Suprapubic skin (tissue), 4 donors: ENCODE data around the gene GMDS. TPM values are rescaled to one million over a fixed set of nuclear protein-coding genes. Genes with fewer than 3 reads are reported as not detected.

Experiments
- DNase-seq, 2 donors: peaks; one replicate each; pipeline ENCODE4 v3.0.0-alpha.2; 2019; ENCODE audit warnings: low spot score in 2 of 2
- H3K27ac ChIP-seq: fragments of 200-600 bp; sonication (generic); one replicate; pipeline ENCODE4 v1.5.1; 2019
- H3K27me3 ChIP-seq: fragments of 200-600 bp; sonication (generic); one replicate; pipeline ENCODE4 v1.5.1; 2019
- H3K36me3 ChIP-seq: fragments of 200-600 bp; sonication (generic); one replicate; pipeline ENCODE4 v1.5.1; 2019
- H3K4me1 ChIP-seq: fragments of 200-600 bp; sonication (generic); one replicate; pipeline ENCODE4 v1.5.1; 2019
- H3K4me3 ChIP-seq: fragments of 200-600 bp; sonication (generic); one replicate; pipeline ENCODE4 v1.5.1; 2019; ENCODE audit warnings: mild to moderate bottlenecking
- H3K9me3 ChIP-seq: fragments of 200-600 bp; sonication (generic); one replicate; pipeline ENCODE4 v1.5.1; 2019
- CTCF ChIP-seq, 2 donors: fragments of 200-600 bp in 1 of 2; fragments of 450-650 bp in 1 of 2; sonication (generic) in 1 of 2; IDR thresholded peaks; one replicate each; pipeline ENCODE4 v1.5.1; 2016 to 2019; ENCODE audit warnings: antibody characterized with exemption in 2 of 2, mild to moderate bottlenecking in 1 of 2, moderate library complexity in 1 of 2
- EP300 ChIP-seq: sonication (generic); formaldehyde crosslinking; IDR thresholded peaks from one replicate; pipeline ENCODE4 v1.6.1; 2017; ENCODE audit warnings: antibody characterized with exemption
- POLR2A ChIP-seq, 2 donors: fragments of 450-650 bp; IDR thresholded peaks; one replicate each; pipeline ENCODE4 v1.6.1; 2017; ENCODE audit warnings: antibody characterized with exemption in 2 of 2, mild to moderate bottlenecking in 2 of 2, moderate library complexity in 2 of 2
- POLR2AphosphoS5 ChIP-seq, 3 donors: sonication (generic); formaldehyde crosslinking; IDR thresholded peaks; one replicate each; pipeline ENCODE4 v1.6.1; 2017; ENCODE audit warnings: antibody characterized with exemption in 3 of 3
- WGBS: methylation state at CpG from one replicate; pipeline ENCODE4 v1.1.5; 2018; 5-methylcytosine and 5-hydroxymethylcytosine counted together
- total RNA-seq, 4 donors: library from RNA; depleted of rRNA; stranded (reverse); fragments of >200 nt; gene quantifications; one replicate each; pipeline ENCODE4 v1.1.0, GENCODE V29; 2016

The GMDS gene
- total RNA-seq, 4 donors from 2014 or later = 11.7 to 19.3 (median 13.2) TPM

GRCh38 chr6:1591926-1592325 is 653.5 kb downstream of the GMDS start:
- H3K9me3 ChIP-seq = no peaks in the 10 kb centered on the region
- no peaks in the 10 kb centered on the region for H3K36me3 ChIP-seq
- DNase-seq = peak in 1 of 2 donors; percentile 43
- H3K4me3 ChIP-seq = no peak overlapping the region
- H3K27ac ChIP-seq = no peak overlapping the region
- H3K27me3 ChIP-seq = peaks cover 58% of the 10 kb centered on the region
- peaks cover 11% of the 10 kb centered on the region for H3K4me1 ChIP-seq
- WGBS = 76% methylated on average over 6 of the region's 6 CpGs
- TF ChIP-seq POLR2AphosphoS5 (IDR thresholded peaks at IDR 0.05) = no peak

GRCh38 chr6:1591243-1591642 is 654.2 kb downstream of the GMDS start:
- DNase-seq = no peak
- TF ChIP-seq CTCF (IDR thresholded peaks at IDR 0.05) (no peak), EP300 (no peak), POLR2AphosphoS5 (IDR thresholded peaks at IDR 0.05) (no peak), POLR2A (IDR thresholded peaks at IDR 0.05) (no peak)
- H3K4me1 ChIP-seq = peaks cover 8% of the 10 kb centered on the region
- H3K27me3 ChIP-seq = peaks cover 55% of the 10 kb centered on the region
- WGBS = 87% methylated on average over 5 of the region's 5 CpGs
- no peak overlapping the region for H3K4me3 ChIP-seq
- no peak overlapping the region for H3K27ac ChIP-seq
- H3K9me3 ChIP-seq = no peaks in the 10 kb centered on the region
- no peaks in the 10 kb centered on the region for H3K36me3 ChIP-seq

- peaks cover 53% of the 10 kb centered on the region for H3K27me3 ChIP-seq
- TF ChIP-seq POLR2A (IDR thresholded peaks at IDR 0.05) (no peak), POLR2AphosphoS5 (IDR thresholded peaks at IDR 0.05) (no peak), CTCF (IDR thresholded peaks at IDR 0.05) (no peak), EP300 (no peak)
- no peaks in the 10 kb centered on the region for H3K36me3 ChIP-seq
- 96% methylated on average over 9 of the region's 9 CpGs for WGBS
- H3K4me1 ChIP-seq = peaks cover under 1% of the 10 kb centered on the region
- H3K27ac ChIP-seq = no peak overlapping the region
- no peaks in the 10 kb centered on the region for H3K9me3 ChIP-seq
- DNase-seq = peak in 1 of 2 donors; percentile 24
- no peak overlapping the region for H3K4me3 ChIP-seq
Measured at GRCh38 chr6:1590580-1590979, 654.8 kb downstream of the GMDS start.

- TF ChIP-seq POLR2A (IDR thresholded peaks at IDR 0.05) (no peak), EP300 (no peak), POLR2AphosphoS5 (IDR thresholded peaks at IDR 0.05) (no peak), CTCF (IDR thresholded peaks at IDR 0.05) (no peak)
- Histone ChIP-seq H3K36me3 (no peaks in the 10 kb centered on the region), H3K4me3 (no peak overlapping the region), H3K9me3 (no peaks in the 10 kb centered on the region), H3K27ac (no peak overlapping the region), H3K27me3 (peaks cover 41% of the 10 kb centered on the region), H3K4me1 (no peaks in the 10 kb centered on the region)
- 75% methylated on average over 6 of the region's 6 CpGs for WGBS
- no peak for DNase-seq
Measured at GRCh38 chr6:1589208-1589607, 656.2 kb downstream of the GMDS start.

- no peak for DNase-seq
- H3K27ac ChIP-seq = no peak overlapping the region
- no peak overlapping the region for H3K4me3 ChIP-seq
- no peak for TF ChIP-seq POLR2A (IDR thresholded peaks at IDR 0.05)
- TF ChIP-seq EP300 = no peak
- no peak for TF ChIP-seq POLR2AphosphoS5 (IDR thresholded peaks at IDR 0.05)
- no peak for TF ChIP-seq CTCF (IDR thresholded peaks at IDR 0.05)
- 57% methylated on average over 12 of the region's 12 CpGs for WGBS
- no peaks in the 10 kb centered on the region for H3K9me3 ChIP-seq
- H3K4me1 ChIP-seq = no peaks in the 10 kb centered on the region
- H3K36me3 ChIP-seq = no peaks in the 10 kb centered on the region
- H3K27me3 ChIP-seq = peaks cover 29% of the 10 kb centered on the region
Measured at GRCh38 chr6:1587977-1588376, 657.4 kb downstream of the GMDS start.

GRCh38 chr6:1587546-1587945 is 657.9 kb downstream of the GMDS start:
- no peak overlapping the region for H3K4me3 ChIP-seq
- H3K4me1 ChIP-seq = no peaks in the 10 kb centered on the region
- H3K36me3 ChIP-seq = no peaks in the 10 kb centered on the region
- peak in 1 of 2 donors; percentile 81 for DNase-seq
- TF ChIP-seq EP300 = no peak
- TF ChIP-seq CTCF (IDR thresholded peaks at IDR 0.05) = no peak
- TF ChIP-seq POLR2AphosphoS5 (IDR thresholded peaks at IDR 0.05) = no peak
- no peak for TF ChIP-seq POLR2A (IDR thresholded peaks at IDR 0.05)
- WGBS = 46% methylated on average over 7 of the region's 7 CpGs
- no peak overlapping the region for H3K27ac ChIP-seq
- no peaks in the 10 kb centered on the region for H3K9me3 ChIP-seq
- peaks cover 25% of the 10 kb centered on the region for H3K27me3 ChIP-seq
